ENCODE measurements around the gene FFAR3.

Gene FFAR3

GRCh38 chr19:35320065-35320713 lies 38.1 kb upstream of the FFAR3 start:
- no peak for DNase-seq (ENCODE audit: low spot score)

GRCh38 chr19:35321291-35321690 lies 37.0 kb upstream of the FFAR3 start:
- no peak for DNase-seq (ENCODE audit: low spot score)
- TF ChIP-seq CTCF (IDR thresholded peaks at IDR 0.05; ENCODE audit: extremely low read depth, missing control alignments), result no peak

More at GRCh38 chr19:35320065-35320713, 38.1 kb upstream of the FFAR3 start:
- TF ChIP-seq CTCF (IDR thresholded peaks at IDR 0.05; ENCODE audit: extremely low read depth, missing control alignments), result no peak

DNA sequence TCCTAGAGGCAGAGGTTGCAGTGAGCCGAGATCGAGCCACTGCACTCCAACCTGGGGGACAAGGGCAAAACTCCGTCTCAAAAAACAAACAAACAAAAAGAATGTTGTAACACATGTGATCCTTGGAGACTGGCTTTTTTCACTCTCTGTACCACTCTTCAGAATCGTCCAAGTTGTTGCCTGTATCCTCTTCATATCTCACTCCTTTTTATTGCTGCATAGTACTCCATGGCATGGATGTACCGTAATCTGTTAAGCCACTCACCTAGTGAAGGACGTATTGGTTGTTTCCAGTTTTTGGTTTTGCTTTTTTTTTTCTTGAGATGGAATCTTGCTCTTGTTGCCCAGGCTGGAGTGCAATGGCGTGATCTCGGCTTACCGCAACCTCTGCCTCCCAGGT lies 36.2 kb upstream of the FFAR3 start:
- TF ChIP-seq CTCF (IDR thresholded peaks at IDR 0.05; ENCODE audit: extremely low read depth, missing control alignments), result no peak
- no peak for DNase-seq (ENCODE audit: low spot score)

GRCh38 chr19:35327642-35328041 lies 30.6 kb upstream of the FFAR3 start:
- DNase-seq (ENCODE audit: low spot score), result no peak
- peak; percentile 42 for TF ChIP-seq CTCF (IDR thresholded peaks at IDR 0.05; ENCODE audit: extremely low read depth, missing control alignments)

- no peak for TF ChIP-seq CTCF (IDR thresholded peaks at IDR 0.05; ENCODE audit: extremely low read depth, missing control alignments)
- no peak for DNase-seq (ENCODE audit: low spot score)
Measured at GRCh38 chr19:35328851-35329285, 29.4 kb upstream of the FFAR3 start, which contains the start of gene CD22. Gene CD22 (plus strand): TSS chr19:35329187. CDS start chr19:35332041, 2,854 bp downstream.

DNA sequence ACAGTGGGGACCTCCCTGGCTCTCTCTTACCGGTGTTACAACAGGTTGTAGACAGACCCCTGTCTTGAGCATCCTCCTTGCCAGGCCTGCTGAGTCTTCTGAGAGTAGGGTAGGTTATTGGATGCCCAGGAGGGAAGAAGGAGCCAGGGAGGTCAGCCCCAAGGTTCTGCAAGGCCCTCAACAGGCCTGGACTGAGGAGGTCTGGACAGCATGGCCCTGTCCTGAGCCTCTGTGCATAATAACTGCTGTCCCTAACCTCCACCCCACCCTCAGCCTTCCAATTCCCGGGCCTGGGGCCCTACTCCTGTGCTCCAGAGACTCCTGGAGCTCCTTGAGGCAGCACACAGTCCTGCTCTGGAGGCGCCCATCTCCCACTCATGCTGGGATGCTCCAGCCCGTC lies 28.9 kb upstream of the FFAR3 start:
- TF ChIP-seq CTCF (IDR thresholded peaks at IDR 0.05; ENCODE audit: extremely low read depth, missing control alignments), result no peak
- no peak for DNase-seq (ENCODE audit: low spot score)

- peak; percentile 77 for DNase-seq (ENCODE audit: low spot score)
- TF ChIP-seq CTCF (IDR thresholded peaks at IDR 0.05; ENCODE audit: extremely low read depth, missing control alignments), result no peak
Measured at GRCh38 chr19:35330475-35330874, 27.8 kb upstream of the FFAR3 start.
